ENCODE measurements around the gene CCDC97. TPM values are rescaled to one million over a fixed set of nuclear protein-coding genes. Genes with fewer than 3 reads are reported as not detected.

The CCDC97 gene
- total RNA-seq (43.7 TPM), polyA plus RNA-seq (10 to 100 TPM; 17.7 to 21.8 (median 19.6) TPM)

- peaks cover 11 to 82% (median 56%) of the 10 kb centered on the region in 4 donors for H3K4me1 Mint-ChIP-seq
- peaks cover 4% of the 10 kb centered on the region for H3K27me3 Mint-ChIP-seq
- H3K4me3 ChIP-seq (ENCODE audit: low read depth, low read length): peak within 1 kb of the TSS; percentile 98
- DNase-seq (peak; percentile 84 to 93 (median 90)), ATAC-seq (ENCODE audit: low read depth in 2 of 2) (peak; percentile 67 to 70)
- H3K4me3 Mint-ChIP-seq: peak within 1 kb of the TSS; percentile 97 to 98 (median 98)
- H3K27ac Mint-ChIP-seq: peak within 1 kb of the TSS; percentile 98 to 100 (median 100)
- H3K9me3 Mint-ChIP-seq: peaks cover 0 to 2% (median 0%) of the 10 kb centered on the region in 7 donors
- peak within 1 kb of the TSS; percentile 97 for H3K27ac ChIP-seq (ENCODE audit: insufficient read depth, low read length, poor library complexity, severe bottlenecking)
- H3K4me1 ChIP-seq (ENCODE audit: control insufficient read depth, insufficient read depth, low read length, poor library complexity, severe bottlenecking): peaks cover 67% of the 10 kb centered on the region
- H3K36me3 Mint-ChIP-seq: peaks cover 21% of the 10 kb centered on the region
- H3K36me3 ChIP-seq (ENCODE audit: control insufficient read depth, insufficient read depth, low read length): peaks cover 28% of the 10 kb centered on the region
- H3K9me3 ChIP-seq (ENCODE audit: control insufficient read depth in 2 of 2, low read length in 2 of 2): no peaks in the 10 kb centered on the region
- no peaks in the 10 kb centered on the region for H3K27me3 ChIP-seq (ENCODE audit: control insufficient read depth, insufficient read depth, low read length)
These were observed at the start of gene CCDC97 for GRCh38 chr19:41310033-41310831. Gene CCDC97, plus strand, starts transcription at chr19:41310172. Its CDS starts 139 bp downstream, at chr19:41310311.

- DNase-seq: no peak
- Histone ChIP-seq H3K27me3 (ENCODE audit: control insufficient read depth, insufficient read depth, low read length) (no peaks in the 10 kb centered on the region), H3K27ac (ENCODE audit: insufficient read depth, low read length, poor library complexity, severe bottlenecking) (peak overlapping the region; percentile 100), H3K36me3 (ENCODE audit: control insufficient read depth, insufficient read depth, low read length) (no peaks in the 10 kb centered on the region), H3K4me1 (ENCODE audit: control insufficient read depth, insufficient read depth, low read length, poor library complexity, severe bottlenecking) (peaks cover 35% of the 10 kb centered on the region), H3K9me3 (ENCODE audit: control insufficient read depth in 2 of 2, low read length in 2 of 2) (no peaks in the 10 kb centered on the region), H3K4me3 (ENCODE audit: low read depth, low read length) (peak overlapping the region; percentile 56)
- peak overlapping the region; percentile 86 to 98 (median 98) for H3K4me3 Mint-ChIP-seq
- peaks cover 0 to 4% (median 0%) of the 10 kb centered on the region in 7 donors for H3K9me3 Mint-ChIP-seq
- ATAC-seq (ENCODE audit: low read depth in 2 of 2): no peak
- H3K36me3 Mint-ChIP-seq: peaks cover 3% of the 10 kb centered on the region
- peaks cover 17% of the 10 kb centered on the region for H3K27me3 Mint-ChIP-seq
- peaks cover 6 to 28% (median 23%) of the 10 kb centered on the region in 4 donors for H3K4me1 Mint-ChIP-seq
- H3K27ac Mint-ChIP-seq: peak overlapping the region; percentile 99 to 100 (median 100)
These were observed 48.3 kb upstream of the CCDC97 start for GRCh38 chr19:41261474-41262190.

DNA sequence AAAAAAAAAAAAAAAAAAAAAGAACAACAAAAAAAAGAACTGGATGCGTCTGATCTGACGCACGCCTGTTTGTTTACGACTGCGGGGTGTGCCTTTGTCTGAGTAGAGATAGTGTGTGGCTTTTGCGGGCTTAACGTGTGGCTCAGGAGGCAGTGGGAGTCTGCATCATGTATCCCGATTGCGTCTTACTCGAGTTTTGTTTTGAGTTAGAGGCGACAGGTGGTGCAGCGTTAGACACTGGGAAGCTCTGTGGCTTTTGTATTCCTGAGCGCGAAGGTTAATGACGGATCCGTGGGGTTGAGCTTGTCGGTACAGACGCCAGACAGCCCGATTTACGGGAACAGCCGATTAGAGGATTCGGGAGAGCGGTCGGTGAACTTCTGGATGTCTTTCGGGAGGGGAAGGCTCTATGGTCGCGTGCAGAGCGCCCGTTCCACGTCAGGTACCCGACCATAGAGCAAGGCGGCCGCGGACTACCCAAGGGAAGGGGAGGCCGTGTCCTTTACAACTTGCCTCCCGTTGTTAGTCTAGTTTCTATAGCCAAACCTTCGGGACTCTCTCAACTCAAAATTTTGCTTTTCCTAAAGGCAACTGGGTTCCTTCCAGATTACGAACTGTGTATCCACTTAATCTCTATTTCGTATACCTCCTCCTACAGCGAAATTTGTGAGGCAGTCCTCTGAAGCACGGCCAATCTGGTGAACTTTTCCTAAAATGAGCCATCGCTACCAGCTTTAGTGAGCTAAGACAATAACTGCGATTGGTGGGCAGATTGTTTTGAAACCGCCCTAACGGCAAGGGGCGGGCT, 46.7 kb upstream of the CCDC97 start:
- no peaks in the 10 kb centered on the region for H3K27me3 ChIP-seq (ENCODE audit: control insufficient read depth, insufficient read depth, low read length)
- peak overlapping the region; percentile 100 for H3K27ac ChIP-seq (ENCODE audit: insufficient read depth, low read length, poor library complexity, severe bottlenecking)
- peaks cover 11% of the 10 kb centered on the region for H3K36me3 ChIP-seq (ENCODE audit: control insufficient read depth, insufficient read depth, low read length)
- H3K4me3 Mint-ChIP-seq: peak overlapping the region; percentile 86 to 98 (median 98)
- ATAC-seq (ENCODE audit: low read depth in 2 of 2) (peak; percentile 11 to 14), DNase-seq (peak; percentile 71 to 93 (median 89))
- H3K27me3 Mint-ChIP-seq: peaks cover 17% of the 10 kb centered on the region
- H3K4me1 ChIP-seq (ENCODE audit: control insufficient read depth, insufficient read depth, low read length, poor library complexity, severe bottlenecking): peaks cover 42% of the 10 kb centered on the region
- H3K4me1 Mint-ChIP-seq: peaks cover 6 to 43% (median 32%) of the 10 kb centered on the region in 4 donors
- no peaks in the 10 kb centered on the region for H3K9me3 ChIP-seq (ENCODE audit: control insufficient read depth in 2 of 2, low read length in 2 of 2)
- H3K36me3 Mint-ChIP-seq: peaks cover 12% of the 10 kb centered on the region
- peaks cover 0 to 4% (median 0%) of the 10 kb centered on the region in 7 donors for H3K9me3 Mint-ChIP-seq
- peak overlapping the region; percentile 77 for H3K4me3 ChIP-seq (ENCODE audit: low read depth, low read length)
- H3K27ac Mint-ChIP-seq: peak overlapping the region; percentile 99 to 100 (median 100)

- peak; percentile 71 for ATAC-seq (ENCODE audit: low read depth in 2 of 2)
- Mint-ChIP-seq H3K4me1 (peaks cover 6 to 43% (median 32%) of the 10 kb centered on the region in 4 donors), H3K27me3 (peaks cover 17% of the 10 kb centered on the region), H3K9me3 (peaks cover 0 to 4% (median 0%) of the 10 kb centered on the region in 7 donors), H3K4me3 (peak within 1 kb of the TSS; percentile 86 to 98 (median 98)), H3K36me3 (peaks cover 15% of the 10 kb centered on the region), H3K27ac (peak within 1 kb of the TSS; percentile 99 to 100 (median 100))
- Histone ChIP-seq H3K4me3 (ENCODE audit: low read depth, low read length) (peak within 1 kb of the TSS; percentile 79), H3K36me3 (ENCODE audit: control insufficient read depth, insufficient read depth, low read length) (peaks cover 19% of the 10 kb centered on the region), H3K4me1 (ENCODE audit: control insufficient read depth, insufficient read depth, low read length, poor library complexity, severe bottlenecking) (peaks cover 42% of the 10 kb centered on the region), H3K27ac (ENCODE audit: insufficient read depth, low read length, poor library complexity, severe bottlenecking) (peak within 1 kb of the TSS; percentile 100), H3K27me3 (ENCODE audit: control insufficient read depth, insufficient read depth, low read length) (no peaks in the 10 kb centered on the region), H3K9me3 (ENCODE audit: control insufficient read depth in 2 of 2, low read length in 2 of 2) (no peaks in the 10 kb centered on the region)
- peak; percentile 98 to 100 (median 100) for DNase-seq
These were observed 46.0 kb upstream of the CCDC97 start, which contains the start of gene HNRNPUL1 for GRCh38 chr19:41263850-41264580. Gene HNRNPUL1, plus strand, starts transcription at chr19:41264372. Its CDS starts 132 bp downstream, at chr19:41264504.

- DNase-seq: peak; percentile 36 to 68 (median 38)
- no peaks in the 10 kb centered on the region for H3K9me3 ChIP-seq (ENCODE audit: control insufficient read depth in 2 of 2, low read length in 2 of 2)
- Mint-ChIP-seq H3K27ac (peak overlapping the region; percentile 97 to 100 (median 100)), H3K4me1 (peaks cover 6 to 43% (median 32%) of the 10 kb centered on the region in 4 donors), H3K27me3 (peaks cover 17% of the 10 kb centered on the region), H3K4me3 (peak overlapping the region; percentile 86 to 98 (median 98)), H3K9me3 (peaks cover 0 to 4% (median 0%) of the 10 kb centered on the region in 7 donors), H3K36me3 (peaks cover 15% of the 10 kb centered on the region)
- no peak for ATAC-seq (ENCODE audit: low read depth in 2 of 2)
- no peaks in the 10 kb centered on the region for H3K27me3 ChIP-seq (ENCODE audit: control insufficient read depth, insufficient read depth, low read length)
- H3K4me3 ChIP-seq (ENCODE audit: low read depth, low read length): peak overlapping the region; percentile 79
- peak overlapping the region; percentile 100 for H3K27ac ChIP-seq (ENCODE audit: insufficient read depth, low read length, poor library complexity, severe bottlenecking)
- H3K4me1 ChIP-seq (ENCODE audit: control insufficient read depth, insufficient read depth, low read length, poor library complexity, severe bottlenecking): peaks cover 42% of the 10 kb centered on the region
- peaks cover 26% of the 10 kb centered on the region for H3K36me3 ChIP-seq (ENCODE audit: control insufficient read depth, insufficient read depth, low read length)
These were observed 45.2 kb upstream of the CCDC97 start for GRCh38 chr19:41264581-41265394.

DNA sequence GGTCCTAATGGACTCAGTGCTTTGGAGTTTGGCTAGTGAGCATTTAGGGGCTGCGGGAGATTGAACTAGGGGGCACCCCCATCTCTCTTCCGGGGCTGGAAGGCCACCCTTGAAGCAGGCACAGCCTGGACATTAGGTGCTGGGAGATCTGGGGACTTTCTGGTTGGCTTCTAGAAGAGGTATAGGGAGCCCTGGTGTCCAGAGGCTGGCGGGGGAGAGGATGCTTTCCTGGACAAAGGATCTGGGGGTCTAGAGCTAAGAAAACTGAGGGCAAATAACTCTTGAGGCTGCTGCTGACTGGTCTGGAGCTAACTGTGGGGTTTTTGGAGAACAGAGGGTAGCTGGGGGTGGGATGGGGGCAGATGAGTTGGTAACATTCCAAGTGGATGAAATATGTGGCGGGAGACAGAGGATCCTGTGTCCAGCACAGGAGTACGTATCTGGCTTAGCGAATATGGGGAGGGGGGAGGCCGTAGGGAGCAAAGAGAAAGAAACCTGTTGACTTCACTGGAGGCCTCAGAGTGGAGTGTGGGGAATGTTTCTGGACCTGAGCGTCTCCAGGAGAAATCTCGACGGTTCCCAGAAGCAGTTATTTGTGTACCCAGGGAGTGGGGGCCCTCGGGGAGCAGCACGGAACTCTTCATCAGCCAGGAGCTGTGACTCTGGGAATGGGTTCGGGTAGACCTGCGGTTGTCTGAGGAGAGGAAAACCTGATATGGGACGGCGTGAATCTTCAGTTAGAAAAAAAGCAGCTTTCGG, 44.4 kb upstream of the CCDC97 start:
- ATAC-seq (ENCODE audit: low read depth in 2 of 2) (no peak), DNase-seq (no peak)
- Histone ChIP-seq H3K27me3 (ENCODE audit: control insufficient read depth, insufficient read depth, low read length) (no peaks in the 10 kb centered on the region), H3K4me3 (ENCODE audit: low read depth, low read length) (peak overlapping the region; percentile 79), H3K4me1 (ENCODE audit: control insufficient read depth, insufficient read depth, low read length, poor library complexity, severe bottlenecking) (peaks cover 42% of the 10 kb centered on the region), H3K9me3 (ENCODE audit: control insufficient read depth in 2 of 2, low read length in 2 of 2) (no peaks in the 10 kb centered on the region), H3K27ac (ENCODE audit: insufficient read depth, low read length, poor library complexity, severe bottlenecking) (peak overlapping the region; percentile 100), H3K36me3 (ENCODE audit: control insufficient read depth, insufficient read depth, low read length) (peaks cover 33% of the 10 kb centered on the region)
- peaks cover 0 to 4% (median 0%) of the 10 kb centered on the region in 7 donors for H3K9me3 Mint-ChIP-seq
- H3K27me3 Mint-ChIP-seq: peaks cover 17% of the 10 kb centered on the region
- H3K4me3 Mint-ChIP-seq: peak overlapping the region; percentile 86 to 98 (median 96)
- H3K27ac Mint-ChIP-seq: peak overlapping the region; percentile 97 to 100 (median 98)
- H3K36me3 Mint-ChIP-seq: peaks cover 15% of the 10 kb centered on the region
- H3K4me1 Mint-ChIP-seq: peaks cover 6 to 43% (median 32%) of the 10 kb centered on the region in 4 donors

All from CD4-positive, CD25-positive, alpha-beta regulatory T cell (primary cell).